Fibroblast of skin of back (primary cell): ENCODE data around the gene PGP. TPM values are rescaled to one million over a fixed set of nuclear protein-coding genes. Genes with fewer than 3 reads are reported as not detected.
A peak's percentile ranks its signal among the peaks of the same experiment; 100 is the strongest.
"Not testable (repeated sequence)": the region's sequence is repeated elsewhere in the genome, so short reads cannot be mapped to it uniquely, and the experiment has no call there.

Source experiments
- DNase-seq: peaks from one replicate; pipeline ENCODE4 v3.0.0-alpha.2; 2013
- polyA plus RNA-seq, 2 experiments: library from polyadenylated mRNA; unstranded; fragments of 120-200 nt; gene quantifications; one replicate each; pipeline ENCODE4 v1.2.1, GENCODE V29; 2013; ENCODE audit not compliant: insufficient read length in 2 of 2

Gene PGP, protein sequence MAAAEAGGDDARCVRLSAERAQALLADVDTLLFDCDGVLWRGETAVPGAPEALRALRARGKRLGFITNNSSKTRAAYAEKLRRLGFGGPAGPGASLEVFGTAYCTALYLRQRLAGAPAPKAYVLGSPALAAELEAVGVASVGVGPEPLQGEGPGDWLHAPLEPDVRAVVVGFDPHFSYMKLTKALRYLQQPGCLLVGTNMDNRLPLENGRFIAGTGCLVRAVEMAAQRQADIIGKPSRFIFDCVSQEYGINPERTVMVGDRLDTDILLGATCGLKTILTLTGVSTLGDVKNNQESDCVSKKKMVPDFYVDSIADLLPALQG
- polyA plus RNA-seq (2013, experiment 1 of 2; ENCODE audit: insufficient read length): 17.0 TPM
- polyA plus RNA-seq (2013, experiment 2 of 2; ENCODE audit: insufficient read length): 5.3 TPM

DNA sequence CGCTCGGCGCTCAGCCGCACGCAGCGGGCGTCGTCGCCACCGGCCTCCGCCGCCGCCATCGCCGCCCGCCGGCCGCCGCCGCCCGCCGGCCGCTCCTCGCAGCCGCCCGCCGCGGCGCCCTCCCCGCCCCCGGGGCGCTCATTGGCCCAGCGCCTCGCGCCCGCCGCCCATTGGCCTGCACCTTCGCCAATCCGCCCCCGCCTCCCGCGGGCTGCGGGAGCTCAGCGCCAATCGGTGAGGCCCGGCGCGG lies at the start of gene PGP:
Gene PGP, minus strand, starts transcription at position 122 of the 250 bp plus-strand sequence. Its CDS starts 63 bp downstream, at position 59.
- DNase-seq: no peak

DNA sequence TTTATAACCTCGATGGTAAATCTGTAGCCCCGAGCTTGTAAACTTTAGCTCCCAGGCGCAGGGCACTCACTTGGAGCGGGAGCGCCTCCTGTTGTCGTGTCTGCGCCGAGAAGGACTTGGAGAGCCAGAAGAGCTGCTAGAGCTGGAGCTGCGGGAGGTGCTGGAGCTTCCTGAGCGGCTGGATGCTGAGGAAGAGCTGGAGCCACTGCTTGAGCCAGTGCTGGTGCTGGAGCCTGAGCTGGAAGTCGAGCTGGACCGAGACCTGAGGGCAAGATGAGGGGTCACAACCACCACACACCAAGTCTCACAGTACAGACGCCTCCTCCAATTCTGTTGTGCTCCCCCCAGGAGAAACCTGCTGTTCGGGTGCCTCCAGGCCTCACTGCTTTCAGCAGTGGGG lies 48.4 kb upstream of the PGP start:
- DNase-seq: not testable (repeated sequence)

DNA sequence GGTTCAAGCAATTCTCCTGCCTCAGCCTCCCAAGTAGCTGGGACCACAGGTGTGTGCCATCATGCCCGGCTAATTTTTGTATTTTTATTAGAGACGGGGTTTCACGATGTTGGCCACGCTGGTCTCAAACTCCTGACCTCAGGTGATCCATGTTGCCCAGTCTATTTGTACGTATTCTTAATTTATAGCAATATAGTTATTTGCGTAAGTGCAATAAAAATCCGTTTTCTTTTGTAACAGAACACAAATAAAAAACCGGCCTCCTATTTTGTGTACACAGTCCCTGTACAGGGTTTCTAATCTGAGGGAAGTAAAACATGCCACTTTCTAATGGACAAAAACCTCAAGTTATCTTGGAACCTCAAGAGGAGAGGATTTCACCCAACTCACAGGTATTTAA lies 45.6 kb upstream of the PGP start:
- DNase-seq: no peak

DNA sequence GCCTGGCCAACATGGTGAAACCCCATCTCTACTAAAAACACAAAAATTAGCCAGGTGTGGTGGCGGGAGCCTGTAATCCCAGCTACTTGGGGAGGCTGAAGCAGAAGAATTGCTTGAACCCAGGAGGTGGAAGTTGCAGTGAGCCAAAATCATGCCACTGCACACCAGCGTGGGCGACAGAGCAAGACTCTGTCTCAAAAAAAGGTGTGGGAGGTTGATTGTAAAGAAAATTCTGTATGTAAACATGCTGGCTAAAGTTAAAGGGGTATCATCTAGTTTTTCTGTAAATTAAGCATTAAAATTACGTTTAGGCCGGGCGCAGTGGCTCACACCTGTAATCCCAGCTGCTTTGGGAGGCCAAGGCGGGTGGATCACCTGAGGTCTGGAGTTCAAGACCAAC lies 43.9 kb upstream of the PGP start:
- DNase-seq: not testable (repeated sequence)

DNA sequence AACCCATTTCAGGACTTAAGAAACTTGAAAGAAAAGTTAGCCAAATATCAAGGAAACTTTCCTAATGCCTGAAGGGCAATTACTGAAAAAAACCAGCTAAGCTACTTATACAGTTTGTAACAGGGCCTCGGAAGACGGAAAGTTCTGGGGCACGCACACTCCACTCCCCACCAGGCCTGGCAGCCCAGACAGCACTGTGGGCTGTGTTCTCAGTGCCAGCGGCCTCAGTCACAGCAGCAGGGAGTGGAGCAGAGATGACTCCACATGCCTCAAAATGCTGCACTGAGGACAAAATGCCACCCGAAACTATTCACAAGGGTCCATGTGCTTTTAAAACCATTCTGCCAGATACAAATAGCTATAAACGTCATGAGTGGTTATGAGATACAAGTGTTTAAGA lies 43.1 kb upstream of the PGP start:
- no peak for DNase-seq

DNA sequence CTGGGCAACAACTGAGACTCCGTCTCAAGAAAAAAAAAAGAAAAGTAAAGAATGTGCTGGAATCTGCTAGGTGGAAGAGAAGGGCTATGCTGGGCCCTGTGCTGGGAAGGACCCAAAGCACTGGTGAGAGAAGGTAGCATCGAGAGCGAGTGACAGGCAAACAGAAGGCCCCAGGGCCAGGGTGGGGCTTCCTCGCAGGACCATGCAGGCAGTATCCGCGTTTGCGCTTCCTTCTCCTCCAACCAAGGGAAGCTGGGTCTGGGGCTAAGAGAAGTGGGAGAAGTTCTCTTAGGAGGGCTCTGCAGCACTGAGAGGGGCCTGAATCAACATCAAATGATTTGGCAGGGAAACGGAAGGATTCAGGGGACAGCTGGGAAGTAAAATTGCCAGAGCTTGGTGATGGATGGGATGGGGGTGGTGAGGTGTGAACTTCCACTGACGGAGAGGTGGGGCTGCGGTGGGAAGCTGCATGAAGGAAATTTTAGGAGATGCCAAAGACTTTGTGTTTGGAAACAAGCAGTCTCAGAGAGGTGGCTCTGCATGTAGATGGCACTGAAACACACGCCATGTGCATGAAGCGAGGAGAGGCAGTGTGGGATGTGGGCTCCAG lies 42.0 kb upstream of the PGP start:
- no peak for DNase-seq

DNA sequence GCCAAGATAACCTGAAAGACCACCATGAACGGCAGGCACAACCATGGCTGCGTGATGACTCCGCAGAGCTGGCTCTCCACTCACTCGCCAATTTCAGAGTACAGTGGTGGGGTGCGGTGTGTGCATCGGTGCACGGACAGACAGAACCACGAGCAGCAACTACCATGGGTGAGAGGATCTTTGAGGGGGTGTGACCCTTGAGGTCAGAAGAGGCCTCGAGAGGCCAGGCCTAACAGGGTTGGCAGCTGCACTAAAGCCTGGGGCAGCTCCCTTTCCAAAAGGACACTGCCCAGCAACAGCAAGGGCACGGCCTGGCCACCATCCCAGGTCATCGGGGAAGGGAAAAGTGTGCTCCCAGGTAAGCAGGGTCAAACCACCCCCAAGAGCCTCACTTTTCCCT lies 38.7 kb upstream of the PGP start:
- no peak for DNase-seq

DNA sequence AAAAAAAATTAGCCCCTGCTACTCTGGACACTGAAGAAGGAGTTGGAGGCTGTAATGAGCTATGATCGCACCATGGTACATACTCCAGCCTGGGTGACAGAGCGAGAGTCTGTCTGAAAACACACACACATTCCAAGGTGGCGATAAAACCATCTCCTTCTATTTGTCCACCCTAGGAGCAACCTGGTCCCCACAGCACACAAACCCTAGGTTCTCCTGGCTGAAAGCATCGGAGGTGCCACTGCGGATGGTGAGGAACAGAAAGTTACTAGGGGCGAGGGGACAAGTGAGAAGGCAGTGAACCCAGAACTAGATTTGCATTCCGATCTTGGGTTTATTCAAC lies 38.1 kb upstream of the PGP start:
- DNase-seq: no peak

DNA sequence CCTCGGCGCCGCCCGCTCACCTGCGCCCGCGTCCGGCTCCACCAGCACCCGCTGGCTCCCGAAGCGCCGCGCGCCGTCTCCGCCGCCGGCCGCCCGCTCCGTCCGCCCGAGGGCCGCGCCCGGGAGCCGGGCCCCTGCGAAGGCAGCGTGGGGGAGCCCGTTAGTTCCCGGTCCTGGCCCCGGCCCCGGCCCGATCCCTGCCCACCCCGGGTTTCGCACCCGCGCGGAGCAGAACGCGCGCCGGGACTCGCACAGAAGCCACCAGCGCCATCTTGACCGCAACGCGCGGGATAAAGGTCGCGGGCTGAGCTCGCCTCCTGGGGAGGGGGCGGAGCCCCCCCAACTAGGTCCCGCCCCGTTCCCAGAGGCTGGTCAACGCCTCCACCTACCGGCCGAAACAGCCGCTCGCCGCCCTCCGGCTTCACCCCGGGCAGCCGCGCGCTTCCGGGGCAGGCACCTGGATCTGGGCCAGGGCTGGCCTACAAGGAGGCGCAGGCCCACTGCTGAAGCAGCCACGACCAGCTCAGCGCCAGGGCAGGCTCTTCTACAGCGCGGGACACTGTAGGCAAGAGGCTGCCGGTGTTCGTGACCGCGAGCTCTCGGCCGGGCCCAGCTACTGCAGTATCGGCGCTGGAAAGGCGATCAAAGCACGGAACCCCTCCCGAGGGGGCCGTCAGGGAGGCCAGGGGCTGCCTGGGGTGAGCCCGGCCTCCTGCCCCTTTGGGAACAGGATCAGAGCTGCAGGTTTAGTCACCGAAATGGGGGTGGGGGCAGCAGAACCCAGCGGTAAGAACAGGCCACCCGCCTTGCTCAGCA lies 36.9 kb upstream of the PGP start, which contains the start of gene ECI1:
Gene ECI1, minus strand, starts transcription at position 292 of the 816 bp plus-strand sequence. Its CDS starts 21 bp downstream, at position 271.
- DNase-seq: peak; percentile 92

DNA sequence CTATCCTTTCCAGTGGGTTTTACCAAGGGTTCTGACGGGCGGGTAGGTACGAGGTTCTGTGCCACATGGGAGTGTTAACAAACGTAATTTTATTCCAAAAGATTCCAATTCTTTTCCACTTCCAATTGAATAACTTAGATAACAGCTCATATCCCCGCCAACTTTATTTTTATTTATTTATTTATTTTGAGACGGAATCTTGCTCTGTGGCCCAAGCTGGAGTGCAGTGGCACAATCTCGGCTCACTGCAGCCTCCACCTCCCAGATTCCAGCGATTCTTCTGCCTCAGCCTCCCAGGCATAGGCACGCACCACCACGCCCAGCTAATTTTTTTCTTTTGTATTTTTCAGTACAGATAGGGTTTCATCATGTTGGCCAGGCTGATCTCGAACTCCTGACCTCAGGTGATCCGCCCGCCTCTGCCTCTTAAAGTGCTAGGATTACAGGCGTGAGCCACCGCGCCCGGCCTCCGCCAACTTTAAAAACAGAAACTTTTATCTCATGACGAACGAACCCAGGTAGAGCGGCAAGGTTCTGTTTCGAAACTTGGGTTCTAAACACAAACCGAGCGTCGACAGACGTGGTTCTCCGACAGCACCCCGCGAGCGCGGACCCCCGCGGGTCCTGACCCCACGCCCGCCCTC lies 36.1 kb upstream of the PGP start:
- no peak for DNase-seq

DNA sequence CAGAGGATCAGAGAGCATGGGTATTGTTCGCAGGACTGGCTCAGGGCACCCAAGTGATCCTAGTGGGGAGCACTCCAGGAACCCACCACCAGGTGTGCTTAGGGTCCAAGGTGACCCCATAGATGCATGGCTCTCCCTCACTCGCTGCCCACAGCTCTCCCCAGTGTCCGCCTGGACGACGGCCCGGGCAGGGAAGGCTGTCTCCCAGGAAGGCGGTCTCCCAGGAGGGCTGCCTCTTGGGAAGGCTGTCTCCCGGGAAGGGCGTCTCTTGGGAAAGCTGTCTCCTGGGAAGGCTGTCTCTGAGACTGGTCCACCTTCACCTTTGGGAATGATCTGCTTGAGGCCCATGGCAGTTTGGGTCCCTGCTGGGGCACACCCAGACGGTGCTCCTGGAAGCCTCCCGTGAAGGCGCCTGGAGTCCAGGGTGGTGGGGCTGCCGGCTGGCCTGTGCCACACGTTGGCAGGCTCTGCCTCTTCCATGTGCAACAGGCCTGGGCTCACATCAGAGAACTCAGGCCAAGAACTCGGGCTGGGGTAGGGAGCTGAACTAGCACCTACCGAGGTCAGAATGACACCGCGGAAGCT lies 31.8 kb upstream of the PGP start:
- no peak for DNase-seq

DNA sequence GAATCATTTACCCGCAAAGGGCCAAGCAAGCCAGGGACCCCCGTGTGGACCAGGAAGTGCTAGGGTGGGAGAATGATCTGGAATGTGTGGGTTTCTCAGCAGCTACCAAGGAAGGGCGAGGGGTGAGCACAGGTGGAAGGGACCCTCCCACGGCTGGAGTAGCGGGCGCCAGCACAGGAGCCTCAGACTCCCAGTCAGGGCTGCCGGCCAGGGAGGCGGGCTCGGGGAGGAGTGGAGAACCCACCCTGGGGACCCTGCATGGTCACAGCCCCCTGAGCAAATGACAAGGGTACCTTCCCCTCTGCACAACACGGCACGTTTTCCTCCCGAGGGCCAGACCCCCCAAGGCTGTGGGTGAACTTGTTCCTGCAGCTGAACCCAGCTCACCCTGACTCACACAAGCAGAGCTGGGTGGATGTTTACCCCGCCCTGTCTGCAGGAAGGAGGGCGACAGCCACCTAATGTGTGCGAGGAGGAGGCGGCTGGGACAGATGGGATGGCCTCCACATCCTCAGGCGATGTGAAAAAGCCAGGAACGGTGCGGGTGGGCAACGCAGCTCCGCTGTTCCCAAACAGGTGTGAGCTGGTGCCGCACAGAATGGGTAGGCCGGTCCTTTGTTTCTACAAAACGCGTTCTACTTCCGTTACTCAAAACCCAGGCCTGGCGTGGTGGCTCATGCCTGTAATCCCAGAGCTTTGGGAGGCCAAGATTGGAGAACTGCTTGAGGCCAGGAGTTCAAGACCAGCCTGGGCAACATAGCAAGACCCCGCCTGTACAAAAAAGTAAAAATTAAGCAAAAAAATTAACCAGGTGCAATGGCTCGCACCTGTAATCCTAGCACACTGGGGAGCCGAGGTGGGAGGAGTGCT lies 30.5 kb upstream of the PGP start:
- DNase-seq: no peak

DNA sequence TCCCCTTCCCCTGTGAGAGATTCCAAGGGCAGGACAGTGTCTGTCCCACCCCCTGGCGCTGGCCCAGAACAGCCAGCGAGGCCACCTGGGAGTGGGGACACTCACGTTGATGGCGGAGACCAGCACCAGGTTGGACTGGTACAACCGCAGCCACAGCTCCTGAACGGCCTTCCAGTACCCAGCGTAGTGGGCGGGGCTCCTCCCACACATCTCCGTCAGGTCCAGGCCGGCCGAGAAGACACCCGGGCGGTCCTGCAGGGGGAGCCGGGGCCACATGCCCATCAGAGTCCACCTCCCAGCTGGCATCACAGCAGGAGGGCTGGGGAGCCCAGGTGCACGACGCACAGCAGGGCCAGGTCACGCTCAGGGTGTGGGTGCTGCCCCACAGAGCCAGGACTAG lies 29.7 kb upstream of the PGP start:
- DNase-seq: no peak

DNA sequence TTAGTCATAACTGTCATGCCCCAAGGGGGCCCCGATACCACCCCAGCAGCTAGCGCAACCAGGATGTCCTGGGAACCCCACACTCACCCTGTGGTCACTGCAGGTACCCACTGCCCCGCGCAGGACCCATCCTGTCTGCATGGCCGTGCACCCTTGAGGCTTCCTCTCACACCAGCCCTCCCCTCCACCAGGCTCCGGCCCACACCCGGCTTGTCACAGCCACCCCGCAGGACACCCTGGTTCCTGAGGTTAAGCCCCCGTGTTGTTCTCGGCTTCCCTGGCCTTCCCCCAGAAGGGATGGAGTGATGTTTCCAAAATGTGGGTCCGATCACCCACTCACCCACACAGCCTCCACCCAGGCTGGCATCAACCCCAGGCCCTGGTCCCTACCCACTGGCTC lies 29.1 kb upstream of the PGP start:
- DNase-seq: no peak

DNA sequence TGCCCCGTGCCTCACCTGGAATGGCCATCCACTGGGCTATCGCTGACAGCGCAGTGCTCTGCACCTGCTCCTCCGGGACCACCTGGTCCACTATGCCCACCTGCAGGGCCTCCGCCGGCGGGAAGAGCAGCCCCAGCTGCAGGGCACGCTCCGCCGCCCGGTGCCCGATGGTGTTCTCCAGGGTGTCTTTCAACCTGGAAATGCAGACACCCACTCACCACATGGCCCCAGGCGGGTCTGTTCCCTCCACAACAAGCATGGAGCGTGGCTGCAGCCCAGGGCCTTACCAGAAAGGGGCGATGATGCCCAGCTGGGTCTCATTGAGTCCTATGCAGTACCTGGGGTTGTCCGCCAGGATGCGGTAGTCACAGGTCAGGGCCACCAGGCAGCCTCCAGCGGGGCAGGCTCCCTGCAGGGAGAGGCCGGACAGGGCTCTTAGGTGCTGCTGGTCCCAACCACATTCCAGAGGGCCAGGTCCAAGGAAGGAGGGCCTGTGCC lies 28.4 kb upstream of the PGP start:
- DNase-seq: no peak

DNA sequence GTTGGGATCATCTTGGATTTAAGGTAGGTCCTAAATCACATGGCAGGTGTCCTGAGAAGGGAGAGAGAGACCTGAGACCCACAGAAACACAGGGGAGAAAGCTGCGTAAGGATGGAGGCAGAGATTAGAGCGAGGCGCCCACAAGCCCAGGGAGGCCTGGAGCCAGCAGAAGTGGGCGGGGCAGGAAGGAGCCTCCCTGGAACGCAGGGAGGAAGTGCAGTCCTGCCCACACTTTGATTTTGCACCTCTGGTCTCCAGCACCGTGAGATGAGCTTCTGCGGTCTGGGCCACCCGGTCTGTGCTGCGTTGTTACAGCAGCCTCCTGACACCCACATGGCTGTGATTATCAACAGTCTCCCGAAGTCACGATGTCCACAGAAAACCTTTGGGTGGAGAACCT lies 28.0 kb upstream of the PGP start:
- DNase-seq: no peak

DNA sequence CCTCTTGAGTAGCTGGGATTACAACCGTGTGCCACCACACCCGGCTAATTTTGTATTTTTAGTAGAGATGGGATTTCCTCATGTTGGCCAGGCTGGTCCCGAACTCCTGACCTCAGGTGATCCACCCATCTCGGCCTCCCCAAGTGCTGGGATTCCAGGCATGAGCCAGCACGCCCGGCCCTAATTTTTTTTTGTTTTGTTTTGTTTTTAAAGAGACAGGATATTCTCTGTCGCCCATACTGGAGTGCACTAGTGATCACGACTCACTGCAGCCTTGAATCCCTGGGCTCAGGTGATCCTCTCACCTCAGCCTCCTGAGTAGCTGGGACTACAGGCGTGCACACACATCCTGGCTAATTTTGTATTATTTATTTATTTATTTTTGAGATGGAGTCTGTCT lies 25.7 kb upstream of the PGP start:
- not testable (repeated sequence) for DNase-seq

DNA sequence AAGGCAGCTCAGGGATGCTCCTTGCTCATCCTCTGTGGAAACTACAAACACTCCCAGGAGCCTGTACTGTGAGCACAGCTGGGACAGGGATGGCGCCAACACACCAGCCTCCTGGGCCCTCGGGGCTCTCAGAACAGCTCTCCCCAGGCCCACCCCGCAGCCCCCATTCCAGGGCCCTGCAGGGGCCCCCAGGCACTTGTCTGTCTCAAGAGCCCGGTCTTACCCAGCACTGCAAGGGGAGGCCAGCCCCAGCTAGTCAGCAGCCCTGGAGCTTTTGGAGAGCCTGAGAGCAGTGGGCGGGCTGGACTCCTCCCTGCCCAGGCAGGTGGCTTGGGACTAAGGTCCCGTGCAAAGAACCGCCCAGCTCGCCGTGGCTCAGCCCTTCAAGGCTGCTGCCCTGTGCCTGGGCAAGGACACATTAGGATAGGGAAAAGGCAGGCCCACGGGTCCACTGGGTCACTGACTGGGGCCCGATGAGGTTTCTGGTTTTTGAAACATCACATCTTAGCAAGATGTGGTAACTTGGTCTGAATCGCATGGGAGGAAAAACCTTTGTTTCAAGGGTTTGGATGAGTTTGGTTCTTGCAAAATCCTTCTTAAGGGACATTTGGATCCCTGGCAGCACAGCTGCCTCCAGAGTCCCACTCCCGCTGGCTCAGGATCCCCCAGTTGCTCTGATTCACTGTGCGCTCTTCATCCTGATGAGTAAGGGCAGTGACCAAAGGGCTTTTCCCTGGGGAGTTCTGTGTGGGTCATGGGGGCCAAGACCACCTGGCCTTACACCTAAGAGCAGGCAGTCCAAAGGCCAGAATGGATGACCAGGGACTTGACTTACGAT lies 24.4 kb upstream of the PGP start:
- no peak for DNase-seq

DNA sequence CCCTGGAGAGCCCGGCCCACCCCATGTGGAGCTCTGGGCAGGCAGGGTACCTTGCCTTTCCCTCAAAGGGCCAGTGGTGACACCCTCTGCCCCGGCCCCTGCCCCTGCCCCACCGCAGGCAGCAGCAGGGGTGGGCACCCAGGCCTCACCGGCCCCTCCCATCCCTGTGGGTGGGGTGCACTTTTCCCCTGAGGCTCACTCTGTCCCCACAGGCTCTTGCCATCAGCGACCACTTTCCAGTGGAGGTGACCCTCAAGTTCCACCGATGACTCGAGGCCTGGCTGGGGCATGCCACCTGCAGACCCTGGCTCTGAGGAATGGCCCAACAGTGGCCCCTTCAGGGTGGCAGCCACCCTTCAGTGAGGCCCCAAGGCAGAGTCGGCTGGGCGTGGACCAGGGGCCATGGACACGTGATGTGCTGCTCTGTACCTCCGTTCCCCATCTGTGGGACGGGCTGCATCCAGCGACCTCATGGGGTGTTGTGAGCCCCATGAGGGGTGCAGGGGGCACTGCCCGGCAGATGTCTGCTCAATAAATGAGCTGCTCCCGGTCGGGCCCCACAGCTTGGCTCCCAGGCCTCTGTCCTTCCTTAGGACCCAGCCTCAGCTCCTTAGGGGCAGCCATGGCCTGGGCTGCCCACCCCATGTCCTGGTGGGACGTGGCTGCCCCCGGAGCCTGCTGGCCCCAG lies 23.7 kb upstream of the PGP start:
- no peak for DNase-seq
